HepG2 (cell line): ENCODE data around the gene ELANE.

Experiments
- FOXM1 ChIP-seq: sonication (generic); formaldehyde crosslinking; IDR thresholded peaks from 2 replicates; pipeline ENCODE4 v1.5.0; 2020; ENCODE audit warnings: missing genetic modification reagents
- TF ChIP-seq, protein P1 (sequence below): sonication (generic); formaldehyde crosslinking; IDR thresholded peaks from 2 replicates; pipeline ENCODE4 v1.5.0; 2020; ENCODE audit warnings: missing genetic modification reagents, mild to moderate bottlenecking, borderline replicate concordance
- TF ChIP-seq, protein P2 (sequence below): sonication (generic); formaldehyde crosslinking; IDR thresholded peaks from 2 replicates; pipeline ENCODE4 v1.5.1; 2020; ENCODE audit warnings: missing genetic modification reagents, mild to moderate bottlenecking, borderline replicate concordance
- TF ChIP-seq, protein P3 (sequence below): sonication (generic); formaldehyde crosslinking; IDR thresholded peaks from 2 replicates; pipeline ENCODE4 v1.5.0; 2020; ENCODE audit warnings: mild to moderate bottlenecking, missing genetic modification reagents, moderate library complexity
- TF ChIP-seq, protein P4 (sequence below): sonication (generic); formaldehyde crosslinking; IDR thresholded peaks from 2 replicates; pipeline ENCODE4 v1.8.1; 2022; ENCODE audit warnings: mild to moderate bottlenecking, missing genetic modification reagents

DNA sequence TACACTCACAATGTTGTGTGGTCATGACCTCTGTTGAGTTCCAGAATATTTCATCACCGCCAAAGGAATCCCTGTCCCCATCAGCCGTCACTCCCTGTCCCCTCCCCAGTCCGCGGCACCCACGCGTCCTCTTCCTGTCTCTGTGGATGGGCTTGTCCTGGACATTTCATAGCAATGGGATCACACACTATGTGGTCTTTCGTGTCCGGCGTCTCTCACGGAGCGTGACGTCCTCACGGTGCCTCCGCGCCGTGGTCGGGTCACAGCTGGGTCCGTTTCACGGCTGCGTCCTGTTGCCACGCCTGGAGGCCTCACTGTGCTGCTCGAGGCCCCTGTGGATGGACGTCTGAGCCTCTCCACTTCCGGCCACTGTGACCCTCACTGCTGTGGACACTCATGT lies 17.9 kb upstream of the ELANE start:
- TF ChIP-seq, protein P1, sequence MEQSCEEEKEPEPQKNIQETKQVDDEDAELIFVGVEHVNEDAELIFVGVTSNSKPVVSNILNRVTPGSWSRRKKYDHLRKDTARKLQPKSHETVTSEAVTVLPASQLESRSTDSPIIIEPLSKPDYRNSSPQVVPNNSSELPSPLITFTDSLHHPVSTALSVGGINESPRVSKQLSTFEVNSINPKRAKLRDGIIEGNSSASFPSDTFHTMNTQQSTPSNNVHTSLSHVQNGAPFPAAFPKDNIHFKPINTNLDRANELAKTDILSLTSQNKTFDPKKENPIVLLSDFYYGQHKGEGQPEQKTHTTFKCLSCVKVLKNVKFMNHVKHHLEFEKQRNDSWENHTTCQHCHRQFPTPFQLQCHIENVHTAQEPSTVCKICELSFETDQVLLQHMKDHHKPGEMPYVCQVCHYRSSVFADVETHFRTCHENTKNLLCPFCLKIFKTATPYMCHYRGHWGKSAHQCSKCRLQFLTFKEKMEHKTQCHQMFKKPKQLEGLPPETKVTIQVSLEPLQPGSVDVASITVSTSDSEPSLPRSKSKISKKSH (CRISPR knock-in tag), result no peak
- TF ChIP-seq, protein P2, sequence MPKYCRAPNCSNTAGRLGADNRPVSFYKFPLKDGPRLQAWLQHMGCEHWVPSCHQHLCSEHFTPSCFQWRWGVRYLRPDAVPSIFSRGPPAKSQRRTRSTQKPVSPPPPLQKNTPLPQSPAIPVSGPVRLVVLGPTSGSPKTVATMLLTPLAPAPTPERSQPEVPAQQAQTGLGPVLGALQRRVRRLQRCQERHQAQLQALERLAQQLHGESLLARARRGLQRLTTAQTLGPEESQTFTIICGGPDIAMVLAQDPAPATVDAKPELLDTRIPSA (CRISPR knock-in tag), result no peak
- no peak for TF ChIP-seq FOXM1 (CRISPR knock-in tag)
- TF ChIP-seq, protein P3, sequence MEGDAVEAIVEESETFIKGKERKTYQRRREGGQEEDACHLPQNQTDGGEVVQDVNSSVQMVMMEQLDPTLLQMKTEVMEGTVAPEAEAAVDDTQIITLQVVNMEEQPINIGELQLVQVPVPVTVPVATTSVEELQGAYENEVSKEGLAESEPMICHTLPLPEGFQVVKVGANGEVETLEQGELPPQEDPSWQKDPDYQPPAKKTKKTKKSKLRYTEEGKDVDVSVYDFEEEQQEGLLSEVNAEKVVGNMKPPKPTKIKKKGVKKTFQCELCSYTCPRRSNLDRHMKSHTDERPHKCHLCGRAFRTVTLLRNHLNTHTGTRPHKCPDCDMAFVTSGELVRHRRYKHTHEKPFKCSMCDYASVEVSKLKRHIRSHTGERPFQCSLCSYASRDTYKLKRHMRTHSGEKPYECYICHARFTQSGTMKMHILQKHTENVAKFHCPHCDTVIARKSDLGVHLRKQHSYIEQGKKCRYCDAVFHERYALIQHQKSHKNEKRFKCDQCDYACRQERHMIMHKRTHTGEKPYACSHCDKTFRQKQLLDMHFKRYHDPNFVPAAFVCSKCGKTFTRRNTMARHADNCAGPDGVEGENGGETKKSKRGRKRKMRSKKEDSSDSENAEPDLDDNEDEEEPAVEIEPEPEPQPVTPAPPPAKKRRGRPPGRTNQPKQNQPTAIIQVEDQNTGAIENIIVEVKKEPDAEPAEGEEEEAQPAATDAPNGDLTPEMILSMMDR (CRISPR knock-in tag), result no peak
- TF ChIP-seq, protein P4, sequence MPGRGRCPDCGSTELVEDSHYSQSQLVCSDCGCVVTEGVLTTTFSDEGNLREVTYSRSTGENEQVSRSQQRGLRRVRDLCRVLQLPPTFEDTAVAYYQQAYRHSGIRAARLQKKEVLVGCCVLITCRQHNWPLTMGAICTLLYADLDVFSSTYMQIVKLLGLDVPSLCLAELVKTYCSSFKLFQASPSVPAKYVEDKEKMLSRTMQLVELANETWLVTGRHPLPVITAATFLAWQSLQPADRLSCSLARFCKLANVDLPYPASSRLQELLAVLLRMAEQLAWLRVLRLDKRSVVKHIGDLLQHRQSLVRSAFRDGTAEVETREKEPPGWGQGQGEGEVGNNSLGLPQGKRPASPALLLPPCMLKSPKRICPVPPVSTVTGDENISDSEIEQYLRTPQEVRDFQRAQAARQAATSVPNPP (CRISPR knock-in tag), result no peak
